HCT116 (cell line): ENCODE results near the gene RALB. TPM values are rescaled to one million over a fixed set of nuclear protein-coding genes. Genes with fewer than 3 reads are reported as not detected.
A peak's percentile ranks its signal among the peaks of the same experiment; 100 is the strongest.

Experiments
- ATAC-seq: fragments of 200-7000 bp; cut with Tn5 transposase; 2 replicates; pipeline ENCODE4 v1.9.1; 2020; ENCODE audit warnings: mild to moderate bottlenecking, moderate library complexity
- BruUV-seq: library from RNA; stranded (reverse); fragments of 400-500 nt; replicated peaks from 2 replicates; lab custom pipeline; 2021; lab: Mats Ljungman, UMichigan
- CTCF ChIA-PET: fragments of 300-600 bp; sonication (Branson Sonifier 250); formaldehyde crosslinking; loops from one replicate; lab custom pipeline; 2021; ENCODE audit warnings: antibody characterized with exemption; lab: Charles Lee
- POLR2A ChIA-PET: fragments of 300-600, 350-600 bp; sonication (Branson Sonifier 250); formaldehyde crosslinking; loops from one replicate; lab custom pipeline; 2021; ENCODE audit warnings: antibody characterized with exemption; lab: Charles Lee
- RAD21 ChIA-PET, 2 experiments: fragments of 300-600 bp; sonication (Branson Sonifier 250); formaldehyde crosslinking; loops; one replicate each; lab custom pipeline; 2023; ENCODE audit warnings: low total read pairs in 2 of 2; ENCODE audit not compliant: uncharacterized antibody in 2 of 2, unreplicated experiment in 2 of 2, low non-redundant PET in 1 of 2; lab: Charles Lee
- DNase-seq: peaks from one replicate; pipeline ENCODE4 v3.0.0-alpha.2; 2010; ENCODE audit warnings: low read depth, low spot score
- H2AFZ ChIP-seq: fragments of 200-600 bp; shearing (Covaris generic), sonication (generic); 2 replicates; pipeline ENCODE4 v1.6.1; 2017; ENCODE audit warnings: low read depth, mixed run types, mixed read lengths, antibody characterized with exemption, low read length; ENCODE audit not compliant: poor library complexity, severe bottlenecking
- H3K27ac ChIP-seq: 2 replicates; pipeline ENCODE4 v1.5.1; 2012; ENCODE audit warnings: low read depth, low read length
- H3K27me3 ChIP-seq: fragments of 200-600 bp; sonication (generic); 2 replicates; pipeline ENCODE4 v1.6.1; 2016; ENCODE audit warnings: mixed run types, low read length, mixed read lengths; ENCODE audit not compliant: insufficient read depth
- H3K36me3 ChIP-seq, 2 experiments: fragments of 200-500 bp in 1 of 2; fragments of 200-600 bp in 1 of 2; sonication (Bioruptor generic) in 1 of 2; sonication (generic) in 1 of 2; 2 replicates each; pipeline versions ENCODE4 v1.5.1 to v1.6.1; 2014 to 2016; ENCODE audit warnings: low read length in 2 of 2, inconsistent platforms in 1 of 2, mixed read lengths in 1 of 2, mixed run types in 1 of 2; ENCODE audit not compliant: insufficient read depth in 2 of 2, control insufficient read depth in 1 of 2
- H3K4me1 ChIP-seq, 2 experiments: fragments of 200-600 bp in 1 of 2; sonication (generic) in 1 of 2; 2 replicates each; pipeline versions ENCODE4 v1.5.1 to v1.6.1; 2012 to 2017; ENCODE audit warnings: low read length in 2 of 2, inconsistent platforms in 1 of 2, mild to moderate bottlenecking in 1 of 2, mixed read lengths in 1 of 2, mixed run types in 1 of 2, moderate library complexity in 1 of 2; ENCODE audit not compliant: insufficient read depth in 2 of 2, control insufficient read depth in 1 of 2
- H3K4me2 ChIP-seq: fragments of 200-600 bp; sonication (generic); 2 replicates; pipeline ENCODE4 v1.6.1; 2017; ENCODE audit warnings: mixed run types, low read length, mixed read lengths
- H3K4me3 ChIP-seq, 2 experiments: fragments of 200-600 bp in 1 of 2; sonication (generic) in 1 of 2; replicated peaks in 1 of 2; 2 replicates each; pipeline ENCODE4 v1.5.1; 2011 to 2016; ENCODE audit warnings: low read length in 2 of 2, control low read depth in 1 of 2, low read depth in 1 of 2, mild to moderate bottlenecking in 1 of 2, mixed read lengths in 1 of 2, mixed run types in 1 of 2
- H3K79me2 ChIP-seq: fragments of 200-600 bp; sonication (generic); 2 replicates; pipeline ENCODE4 v1.6.1; 2017; ENCODE audit warnings: mild to moderate bottlenecking, mixed run types, low read length, moderate library complexity, mixed read lengths; ENCODE audit not compliant: insufficient read depth
- H3K9ac ChIP-seq: fragments of 200-600 bp; sonication (generic); 2 replicates; pipeline ENCODE4 v1.6.1; 2016; ENCODE audit warnings: low read length, mixed read lengths
- H3K9me2 ChIP-seq: fragments of 200-600 bp; sonication (generic), shearing (Covaris generic); 2 replicates; pipeline ENCODE4 v1.6.1; 2017; ENCODE audit warnings: mixed run types, mild to moderate bottlenecking, moderate library complexity; ENCODE audit not compliant: insufficient read depth
- H3K9me3 ChIP-seq, 2 experiments: fragments of 200-500 bp in 1 of 2; fragments of 200-600 bp in 1 of 2; sonication (Bioruptor generic) in 1 of 2; sonication (generic) in 1 of 2; 2 replicates each; pipeline ENCODE4 v1.6.1; 2014 to 2017; ENCODE audit warnings: low read length in 2 of 2, mixed read lengths in 2 of 2, inconsistent platforms in 1 of 2, low read depth in 1 of 2, mild to moderate bottlenecking in 1 of 2, mixed run types in 1 of 2, moderate library complexity in 1 of 2; ENCODE audit not compliant: control insufficient read depth in 1 of 2, insufficient read depth in 1 of 2
- H4K20me1 ChIP-seq: fragments of 200-600 bp; sonication (generic), shearing (Covaris generic); 2 replicates; pipeline ENCODE4 v1.6.1; 2017; ENCODE audit warnings: mixed run types, mild to moderate bottlenecking, moderate library complexity; ENCODE audit not compliant: insufficient read depth
- ATF3 ChIP-seq: IDR thresholded peaks from 2 replicates; pipeline ENCODE4 v1.6.1; 2012
- CBX3 ChIP-seq: IDR thresholded peaks from 2 replicates; pipeline ENCODE4 v1.6.1; 2012; ENCODE audit warnings: low read depth
- CTCF ChIP-seq, 3 experiments: fragments of 200-600 bp in 1 of 3; sonication (generic) in 1 of 3; IDR thresholded peaks in 2 of 3; conservative IDR thresholded peaks in 1 of 3; 2 replicates each; pipeline ENCODE4 v1.5.1; 2012 to 2017; ENCODE audit warnings: low read depth in 2 of 3, low read length in 2 of 3, antibody characterized with exemption in 1 of 3, borderline replicate concordance in 1 of 3, control low read depth in 1 of 3, mild to moderate bottlenecking in 1 of 3, mixed read lengths in 1 of 3, mixed run types in 1 of 3, moderate library complexity in 1 of 3; ENCODE audit not compliant: insufficient read depth in 1 of 3
- MAX ChIP-seq: IDR thresholded peaks from 2 replicates; pipeline ENCODE4 v1.6.1; 2012
- RAD21 ChIP-seq: IDR thresholded peaks from 2 replicates; pipeline ENCODE4 v1.6.1; 2012; ENCODE audit warnings: low read depth, mild to moderate bottlenecking
- YY1 ChIP-seq: IDR thresholded peaks from 2 replicates; pipeline ENCODE4 v1.6.1; 2011; ENCODE audit warnings: low read length, low read depth, moderate library complexity, mild to moderate bottlenecking; ENCODE audit not compliant: insufficient replicate concordance; ENCODE audit errors: extremely low read depth
- ZFX ChIP-seq: fragments of 450-650 bp; IDR thresholded peaks from 2 replicates; pipeline ENCODE4 v1.6.1; 2017
- intact Hi-C: fragments of 100-400 bp; cut with micrococcal nuclease; formaldehyde crosslinking; loops from 2 replicates; pipeline ENCODE4 v1.10.0; 2022
- total RNA-seq: library from RNA; stranded (reverse); gene quantifications from one replicate; pipeline ENCODE4 v1.2.1, GENCODE V29; 2021; ENCODE audit not compliant: unreplicated experiment

RALB gene
- total RNA-seq, 1 experiment from 2014 or later: 42.8 TPM

GRCh38 chr2:120312860-120313694, 60.4 kb downstream of the RALB start:
- TF ChIP-seq MAX (0 out of 2 replicates have a peak, but pooled peaks have one; percentile 24), ZFX (no peak), CBX3 (0 out of 2 replicates have a peak, but pooled peaks have one; percentile 56), RAD21 (peak; percentile 100), ATF3 (no peak), CTCF (IDR thresholded peaks at IDR 0.05 in 2 of 3, conservative IDR thresholded peaks at IDR 0.05 in 1 of 3; ENCODE audit: borderline replicate concordance in 1 of 3, insufficient read depth in 1 of 3, low read depth in 2 of 3, low read length in 2 of 3) (peak; percentile 84 to 99 (median 95)), YY1 (peak; percentile 44)
- ATAC-seq (peak; percentile 86), DNase-seq (peak; percentile 60)
- ChIA-PET CTCF (interaction anchor here (0.6 to 3.5 kb wide), 34 partner anchors 11 to 796 kb away, joined by 3 to 20 read pairs (median 4); partner anchors contain the start of genes EPB41L5, RALB and TMEM185B), POLR2A (no interaction called here), RAD21 (interaction anchor here (0.7 to 1.2 kb wide), 5 partner anchors 84 to 368 kb away, joined by 3 to 4 read pairs (median 3); no protein-coding TSS in a partner anchor)
- no peak overlapping the region for H3K27ac ChIP-seq
- H3K4me3 ChIP-seq: peak overlapping the region; percentile 31 to 44
- peak overlapping the region; percentile 44 for H3K9ac ChIP-seq
- H2AFZ ChIP-seq: peak overlapping the region; percentile 97
- H3K9me2 ChIP-seq: no peaks in the 10 kb centered on the region
- no peaks in the 10 kb centered on the region for H3K9me3 ChIP-seq
- intact Hi-C loops: loop anchor here (1.0 to 5.0 kb wide), 6 partner anchors 61 to 611 kb away; partner anchors contain the start of gene RALB
- H3K4me1 ChIP-seq: peaks cover 0 to 11% of the 10 kb centered on the region in 2 experiments; a peak in 1 of 4 replicates
- no peaks in the 10 kb centered on the region for H4K20me1 ChIP-seq
- no TSS peak for BruUV-seq
- no peaks in the 10 kb centered on the region for H3K79me2 ChIP-seq
- H3K36me3 ChIP-seq: no peaks in the 10 kb centered on the region
- no peaks in the 10 kb centered on the region for H3K27me3 ChIP-seq
- peak overlapping the region; percentile 69 for H3K4me2 ChIP-seq
